K562 (cell line): Measurements from ENCODE around the gene AGAP1.

Experiments
- BRF1 ChIP-seq: IDR thresholded peaks from 3 replicates; pipeline ENCODE4 v1.6.1; 2011; ENCODE audit warnings: borderline replicate concordance, mild to moderate bottlenecking; ENCODE audit not compliant: insufficient read length; ENCODE audit errors: extremely low read depth
- EZH2 ChIP-seq: IDR thresholded peaks from 2 replicates; pipeline ENCODE4 v1.6.1; 2012; ENCODE audit warnings: low read depth, mild to moderate bottlenecking, inconsistent platforms, low read length, borderline replicate concordance
- HMG20B ChIP-seq: fragments of 250-450 bp; sonication (Bioruptor Pico); IDR thresholded peaks from 2 replicates; pipeline ENCODE4 v1.5.0; 2021; ENCODE audit warnings: mild to moderate bottlenecking
- MAX ChIP-seq: sonication (generic); formaldehyde crosslinking; IDR thresholded peaks from 2 replicates; pipeline ENCODE4 v1.9.0; 2022; ENCODE audit warnings: mild to moderate bottlenecking, missing genetic modification reagents
- MCM3 ChIP-seq: fragments of 450-650 bp; IDR thresholded peaks from 2 replicates; pipeline ENCODE4 v1.6.1; 2016
- POLR2A ChIP-seq: fragments of 450-650 bp; conservative IDR thresholded peaks from 2 replicates; pipeline ENCODE4 v1.6.1; 2016

GRCh38 chr2:236051351-236051750, 557.5 kb downstream of the AGAP1 start:
- no peak for TF ChIP-seq BRF1
- no peak for TF ChIP-seq HMG20B (CRISPR knock-in tag)
- no peak for TF ChIP-seq MAX (CRISPR knock-in tag)
- TF ChIP-seq EZH2: no peak
- no peak for TF ChIP-seq POLR2A
- no peak for TF ChIP-seq MCM3
